HG02938 (cell line): ENCODE results near the gene OR8H2.
"Not testable (repeated sequence)": the region's sequence is repeated elsewhere in the genome, so short reads cannot be mapped to it uniquely, and the experiment has no call there.

ENCODE experiments used
- ATAC-seq: cut with Tn5 transposase; IDR thresholded peaks from one replicate; pipeline ENCODE4 v1.9.1; 2021; ENCODE audit warnings: mild to moderate bottlenecking, moderate library complexity; ENCODE audit not compliant: unreplicated experiment

OR8H2 gene

DNA sequence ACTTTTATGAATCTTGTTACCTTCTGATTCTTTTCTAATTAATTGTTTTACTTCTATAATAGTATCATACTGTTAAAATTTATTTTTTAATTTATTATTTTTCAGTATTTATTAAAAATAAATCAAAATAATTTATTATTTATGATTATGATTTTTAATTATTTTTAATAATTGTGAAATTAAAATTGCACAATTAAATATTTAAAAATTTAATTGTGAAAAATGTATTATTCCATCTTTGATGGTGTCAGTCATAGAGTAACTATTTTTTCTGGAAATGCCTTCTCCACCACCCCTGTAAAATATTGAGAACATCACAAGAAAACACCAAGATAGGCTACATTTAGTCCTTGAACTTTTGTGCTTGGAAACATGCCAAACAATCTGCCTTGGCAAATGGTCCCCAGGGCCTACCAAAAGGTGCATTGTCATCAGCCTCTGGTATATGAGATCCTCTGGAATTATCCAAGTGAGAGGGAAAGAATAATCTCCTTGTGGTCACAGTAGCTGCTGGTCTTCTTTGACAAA is at the start of gene OR8H2:
OR8H2 (plus strand) TSS at position 478 of the 528 bp plus-strand sequence. CDS start 1,356 bp downstream, outside the sequence.
- ATAC-seq, result no peak

DNA sequence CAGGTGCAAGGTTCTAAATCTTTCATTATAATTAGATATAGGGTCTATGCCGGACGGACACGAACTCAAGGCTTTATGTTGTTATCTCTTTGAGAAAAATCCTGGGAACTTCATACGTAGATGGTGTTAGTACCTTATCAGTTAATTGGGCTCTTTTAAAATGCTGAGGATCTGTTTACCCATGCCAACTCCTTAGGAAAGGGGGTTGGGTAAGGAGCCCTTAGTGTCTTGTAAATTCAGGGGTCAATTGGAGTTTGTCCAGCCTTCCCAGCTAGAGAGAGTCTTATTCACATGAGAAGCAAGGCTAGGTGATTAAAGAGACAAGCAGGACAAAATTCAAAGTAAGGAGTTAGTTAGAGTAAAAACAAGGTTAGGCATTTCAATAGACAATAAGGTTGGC is 47.1 kb upstream of the OR8H2 start:
- ATAC-seq, result not testable (repeated sequence)

DNA sequence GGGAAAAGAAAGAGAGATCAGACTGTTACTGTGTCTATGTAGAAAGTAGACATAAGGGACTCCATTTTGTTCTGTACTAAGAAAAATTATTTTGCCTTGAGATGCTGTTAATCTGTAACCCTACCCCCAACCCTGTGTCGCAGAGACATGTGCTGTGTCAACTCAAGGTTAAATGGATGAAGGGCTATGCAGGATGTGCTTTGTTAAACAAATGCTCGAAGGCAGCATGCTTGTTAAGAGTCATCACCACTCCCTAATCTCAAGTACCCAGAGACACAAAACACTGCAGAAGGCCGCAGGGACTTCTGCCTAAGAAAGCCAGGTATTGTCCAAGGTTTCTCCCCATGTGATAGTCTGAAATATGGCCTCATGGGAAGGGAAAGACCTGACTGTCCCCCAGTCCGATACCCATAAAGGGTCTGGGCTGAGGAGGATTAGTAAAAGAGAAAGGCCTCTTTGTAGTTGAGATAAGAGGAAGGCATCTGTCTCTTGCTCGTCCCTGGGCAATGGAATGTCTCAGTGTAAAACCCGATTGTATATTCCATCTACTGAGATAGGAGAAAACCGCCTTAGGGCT is 45.7 kb upstream of the OR8H2 start:
- ATAC-seq, result not testable (repeated sequence)

DNA sequence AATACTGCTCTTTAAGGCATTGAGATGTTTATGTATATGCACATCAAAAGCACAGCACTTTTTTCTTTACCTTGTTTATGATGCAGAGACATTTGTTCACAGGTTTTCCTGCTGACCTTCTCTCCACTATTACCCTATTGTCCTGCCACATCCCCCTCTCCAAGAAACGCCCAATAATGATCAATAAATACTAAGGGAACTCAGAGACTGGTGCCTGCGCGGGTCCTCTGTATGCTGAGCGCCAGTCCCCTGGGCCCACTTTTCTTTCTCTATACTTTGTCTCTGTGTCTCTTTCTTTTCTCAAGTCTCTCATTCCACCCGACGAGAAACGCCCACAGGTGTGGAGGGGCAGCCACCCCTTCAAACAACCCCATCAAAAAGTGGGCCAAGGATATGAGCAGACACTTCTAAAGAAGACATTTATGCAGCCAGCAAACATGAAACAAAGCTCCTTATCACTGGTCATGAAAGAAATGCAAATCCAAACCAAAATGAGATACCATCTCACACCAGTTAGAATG is 45.2 kb upstream of the OR8H2 start:
- not testable (repeated sequence) for ATAC-seq

DNA sequence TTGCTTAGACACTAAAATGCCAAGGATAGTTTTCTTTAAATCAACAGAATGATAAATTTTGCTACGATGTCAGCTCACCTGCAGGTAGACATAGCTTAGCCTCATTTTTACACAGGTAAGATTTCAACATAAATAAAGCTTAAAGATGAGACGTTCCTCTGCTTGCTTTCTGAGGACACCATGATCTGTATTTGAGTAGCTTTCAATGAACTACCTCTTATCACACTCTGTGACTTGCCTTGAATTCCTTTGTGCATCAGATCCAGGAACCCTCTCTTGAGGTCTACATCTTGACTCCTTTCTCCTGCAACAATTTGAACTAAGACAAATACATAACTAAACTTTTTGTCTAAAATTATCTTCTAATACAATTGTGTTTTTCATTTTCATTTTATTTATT is 36.5 kb upstream of the OR8H2 start:
- no peak for ATAC-seq

DNA sequence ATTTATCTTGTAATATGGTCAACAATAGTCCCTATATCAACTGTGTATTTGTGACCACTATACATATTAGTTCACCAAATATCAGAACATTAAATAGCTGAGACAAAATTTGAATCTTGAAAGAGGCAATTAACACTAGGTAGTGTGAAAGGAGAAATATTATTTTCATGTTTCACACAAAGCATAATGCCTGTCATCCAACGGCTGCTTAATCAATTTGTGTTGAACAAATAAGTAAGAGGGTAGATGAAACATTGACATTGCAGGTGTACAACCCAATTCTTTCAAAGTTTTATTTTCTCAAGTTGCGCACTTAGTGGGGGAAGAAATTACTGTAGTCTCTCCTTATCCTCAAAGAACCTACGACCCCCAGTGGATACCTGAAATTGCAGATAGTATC is 13.8 kb upstream of the OR8H2 start:
- no peak for ATAC-seq

GRCh38 chr11:56093008-56093407 is 10.5 kb upstream of the OR8H2 start, which contains the start of gene OR8I2:
Gene OR8I2, plus strand, starts transcription at chr11:56093308. Its CDS starts 0 bp downstream, at chr11:56093308.
- ATAC-seq, result no peak

GRCh38 chr11:56122073-56122472 is 18.6 kb downstream of the OR8H2 start, which contains the start of gene OR8H3:
Gene OR8H3, plus strand, starts transcription at chr11:56122373. Its CDS starts 0 bp downstream, at chr11:56122373.
- no peak for ATAC-seq

- ATAC-seq, result no peak
These were observed 36.7 kb downstream of the OR8H2 start, which contains the start of gene OR8J3 for GRCh38 chr11:56140151-56140661. Gene OR8J3, minus strand, starts transcription at chr11:56140201. Its CDS starts 2,483 bp downstream, at chr11:56137718.

GRCh38 chr11:56143681-56144080 is 40.2 kb downstream of the OR8H2 start:
- ATAC-seq, result not testable (repeated sequence)

GRCh38 chr11:56151376-56151775 is 47.9 kb downstream of the OR8H2 start:
- no peak for ATAC-seq

DNA sequence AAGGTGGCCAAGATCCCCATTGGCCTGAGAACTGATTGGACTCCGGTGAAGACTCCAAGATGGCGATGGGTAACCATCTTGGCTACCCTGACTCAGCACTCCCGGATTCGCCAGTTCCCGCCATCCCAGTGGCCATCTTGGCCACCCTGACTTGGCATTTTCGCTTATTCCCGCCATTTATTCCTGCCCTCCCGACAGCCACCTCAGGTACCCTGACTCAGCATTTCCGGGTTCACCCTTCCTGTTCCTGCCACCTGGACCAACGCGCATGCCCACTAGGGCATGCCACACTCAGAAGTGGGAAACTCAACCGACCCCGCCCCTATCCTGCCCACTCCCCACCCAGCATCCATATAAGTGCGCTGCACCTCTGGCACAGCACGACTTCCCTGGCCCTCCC is 48.8 kb downstream of the OR8H2 start:
- no peak for ATAC-seq
